ENCODE data around the gene GIPR. TPM values are rescaled to one million over a fixed set of nuclear protein-coding genes. Genes with fewer than 3 reads are reported as not detected.

GIPR gene
- total RNA-seq, 1 donor from 2014 or later: 0.52 TPM

- H3K36me3 ChIP-seq (ENCODE audit: control insufficient read depth in 3 of 3, insufficient read depth in 3 of 3, low read length in 3 of 3): no peaks in the 10 kb centered on the region
- H3K27me3 ChIP-seq (ENCODE audit: control insufficient read depth in 3 of 3, insufficient read depth in 3 of 3, low read length in 3 of 3): peaks cover 0 to 5% (median 0%) of the 10 kb centered on the region in 3 donors
- no peak overlapping the region for H3K4me3 ChIP-seq (ENCODE audit: low read length in 3 of 3)
- H3K9ac ChIP-seq (ENCODE audit: low read depth in 1 of 3, low read length in 3 of 3): no peak overlapping the region
- no peaks in the 10 kb centered on the region for H3K9me3 ChIP-seq (ENCODE audit: control insufficient read depth in 3 of 3, low read length in 3 of 3)
- H3K27ac ChIP-seq (ENCODE audit: low read depth, low read length): no peak overlapping the region
- H3K4me1 ChIP-seq (ENCODE audit: control insufficient read depth in 3 of 3, insufficient read depth in 3 of 3, low read length in 3 of 3): peaks cover 8 to 31% (median 23%) of the 10 kb centered on the region in 3 donors
These were observed 31.1 kb upstream of the GIPR start for GRCh38 chr19:45636902-45637301.

- Histone ChIP-seq H3K4me1 (ENCODE audit: control insufficient read depth in 3 of 3, insufficient read depth in 3 of 3, low read length in 3 of 3) (peaks cover 16 to 31% (median 28%) of the 10 kb centered on the region in 3 donors), H3K4me3 (ENCODE audit: low read length in 3 of 3) (peak overlapping the region in 1 of 3 donors; percentile 78), H3K9ac (ENCODE audit: low read depth in 1 of 3, low read length in 3 of 3) (peak overlapping the region in 1 of 3 donors; percentile 81), H3K27me3 (ENCODE audit: control insufficient read depth in 3 of 3, insufficient read depth in 3 of 3, low read length in 3 of 3) (peaks cover 0 to 5% (median 0%) of the 10 kb centered on the region in 3 donors), H3K36me3 (ENCODE audit: control insufficient read depth in 3 of 3, insufficient read depth in 3 of 3, low read length in 3 of 3) (no peaks in the 10 kb centered on the region), H3K9me3 (ENCODE audit: control insufficient read depth in 3 of 3, low read length in 3 of 3) (no peaks in the 10 kb centered on the region), H3K27ac (ENCODE audit: low read depth, low read length) (no peak overlapping the region)
These were observed 29.9 kb upstream of the GIPR start for GRCh38 chr19:45637890-45638667.

GRCh38 chr19:45638930-45639729 is 28.9 kb upstream of the GIPR start, which contains the start of gene EML2:
EML2 (minus strand) TSS chr19:45639397; CDS start chr19:45639376, 21 bp downstream.
- Histone ChIP-seq H3K4me1 (ENCODE audit: control insufficient read depth in 3 of 3, insufficient read depth in 3 of 3, low read length in 3 of 3) (peaks cover 20 to 35% (median 33%) of the 10 kb centered on the region in 3 donors), H3K27me3 (ENCODE audit: control insufficient read depth in 3 of 3, insufficient read depth in 3 of 3, low read length in 3 of 3) (peaks cover 0 to 10% (median 9%) of the 10 kb centered on the region in 3 donors), H3K4me3 (ENCODE audit: low read length in 3 of 3) (peak within 1 kb of the TSS; percentile 66 to 78 (median 72)), H3K9ac (ENCODE audit: low read depth in 1 of 3, low read length in 3 of 3) (peak within 1 kb of the TSS; percentile 51 to 81 (median 71)), H3K36me3 (ENCODE audit: control insufficient read depth in 3 of 3, insufficient read depth in 3 of 3, low read length in 3 of 3) (no peaks in the 10 kb centered on the region), H3K27ac (ENCODE audit: low read depth, low read length) (no peak within 1 kb of the TSS), H3K9me3 (ENCODE audit: control insufficient read depth in 3 of 3, low read length in 3 of 3) (no peaks in the 10 kb centered on the region)

GRCh38 chr19:45640849-45641273 is 27.2 kb upstream of the GIPR start:
- no peaks in the 10 kb centered on the region for H3K36me3 ChIP-seq (ENCODE audit: control insufficient read depth in 3 of 3, insufficient read depth in 3 of 3, low read length in 3 of 3)
- no peak overlapping the region for H3K27ac ChIP-seq (ENCODE audit: low read depth, low read length)
- H3K4me3 ChIP-seq (ENCODE audit: low read length in 3 of 3): no peak overlapping the region
- peaks cover 20 to 35% (median 33%) of the 10 kb centered on the region in 3 donors for H3K4me1 ChIP-seq (ENCODE audit: control insufficient read depth in 3 of 3, insufficient read depth in 3 of 3, low read length in 3 of 3)
- H3K27me3 ChIP-seq (ENCODE audit: control insufficient read depth in 3 of 3, insufficient read depth in 3 of 3, low read length in 3 of 3): peaks cover 0 to 25% (median 20%) of the 10 kb centered on the region in 3 donors
- H3K9me3 ChIP-seq (ENCODE audit: control insufficient read depth in 3 of 3, low read length in 3 of 3): no peaks in the 10 kb centered on the region
- no peak overlapping the region for H3K9ac ChIP-seq (ENCODE audit: low read depth in 1 of 3, low read length in 3 of 3)

- Histone ChIP-seq H3K27me3 (ENCODE audit: control insufficient read depth in 3 of 3, insufficient read depth in 3 of 3, low read length in 3 of 3) (peaks cover 0 to 31% (median 23%) of the 10 kb centered on the region in 3 donors), H3K27ac (ENCODE audit: low read depth, low read length) (peak overlapping the region; percentile 52), H3K4me1 (ENCODE audit: control insufficient read depth in 3 of 3, insufficient read depth in 3 of 3, low read length in 3 of 3) (peaks cover 24 to 37% (median 33%) of the 10 kb centered on the region in 3 donors), H3K4me3 (ENCODE audit: low read length in 3 of 3) (peak overlapping the region; percentile 55 to 61 (median 60)), H3K36me3 (ENCODE audit: control insufficient read depth in 3 of 3, insufficient read depth in 3 of 3, low read length in 3 of 3) (no peaks in the 10 kb centered on the region), H3K9ac (ENCODE audit: low read depth in 1 of 3, low read length in 3 of 3) (peak overlapping the region in 2 of 3 donors; percentile 66 to 68), H3K9me3 (ENCODE audit: control insufficient read depth in 3 of 3, low read length in 3 of 3) (no peaks in the 10 kb centered on the region)
These were observed 26.5 kb upstream of the GIPR start for GRCh38 chr19:45641274-45642105.

- no peak overlapping the region for H3K27ac ChIP-seq (ENCODE audit: low read depth, low read length)
- peak overlapping the region in 1 of 3 donors; percentile 46 for H3K4me3 ChIP-seq (ENCODE audit: low read length in 3 of 3)
- no peaks in the 10 kb centered on the region for H3K36me3 ChIP-seq (ENCODE audit: control insufficient read depth in 3 of 3, insufficient read depth in 3 of 3, low read length in 3 of 3)
- H3K4me1 ChIP-seq (ENCODE audit: control insufficient read depth in 3 of 3, insufficient read depth in 3 of 3, low read length in 3 of 3): peaks cover 24 to 30% (median 28%) of the 10 kb centered on the region in 3 donors
- no peak overlapping the region for H3K9ac ChIP-seq (ENCODE audit: low read depth in 1 of 3, low read length in 3 of 3)
- no peaks in the 10 kb centered on the region for H3K9me3 ChIP-seq (ENCODE audit: control insufficient read depth in 3 of 3, low read length in 3 of 3)
- peaks cover 0 to 31% (median 23%) of the 10 kb centered on the region in 3 donors for H3K27me3 ChIP-seq (ENCODE audit: control insufficient read depth in 3 of 3, insufficient read depth in 3 of 3, low read length in 3 of 3)
These were observed 24.7 kb upstream of the GIPR start for GRCh38 chr19:45643024-45643926.

- H3K27me3 ChIP-seq (ENCODE audit: control insufficient read depth in 3 of 3, insufficient read depth in 3 of 3, low read length in 3 of 3): peaks cover 0 to 31% (median 23%) of the 10 kb centered on the region in 3 donors
- no peak overlapping the region for H3K4me3 ChIP-seq (ENCODE audit: low read length in 3 of 3)
- H3K9me3 ChIP-seq (ENCODE audit: control insufficient read depth in 3 of 3, low read length in 3 of 3): no peaks in the 10 kb centered on the region
- H3K27ac ChIP-seq (ENCODE audit: low read depth, low read length): no peak overlapping the region
- no peaks in the 10 kb centered on the region for H3K36me3 ChIP-seq (ENCODE audit: control insufficient read depth in 3 of 3, insufficient read depth in 3 of 3, low read length in 3 of 3)
- no peak overlapping the region for H3K9ac ChIP-seq (ENCODE audit: low read depth in 1 of 3, low read length in 3 of 3)
- peaks cover 20 to 23% (median 20%) of the 10 kb centered on the region in 3 donors for H3K4me1 ChIP-seq (ENCODE audit: control insufficient read depth in 3 of 3, insufficient read depth in 3 of 3, low read length in 3 of 3)
These were observed 23.9 kb upstream of the GIPR start for GRCh38 chr19:45643927-45644771.

GRCh38 chr19:45645068-45645630 is 22.9 kb upstream of the GIPR start:
- Histone ChIP-seq H3K4me3 (ENCODE audit: low read length in 3 of 3) (peak overlapping the region in 2 of 3 donors; percentile 40 to 54), H3K4me1 (ENCODE audit: control insufficient read depth in 3 of 3, insufficient read depth in 3 of 3, low read length in 3 of 3) (peaks cover 20 to 23% (median 20%) of the 10 kb centered on the region in 3 donors), H3K36me3 (ENCODE audit: control insufficient read depth in 3 of 3, insufficient read depth in 3 of 3, low read length in 3 of 3) (no peaks in the 10 kb centered on the region), H3K9me3 (ENCODE audit: control insufficient read depth in 3 of 3, low read length in 3 of 3) (no peaks in the 10 kb centered on the region), H3K9ac (ENCODE audit: low read depth in 1 of 3, low read length in 3 of 3) (no peak overlapping the region), H3K27ac (ENCODE audit: low read depth, low read length) (no peak overlapping the region), H3K27me3 (ENCODE audit: control insufficient read depth in 3 of 3, insufficient read depth in 3 of 3, low read length in 3 of 3) (peaks cover 0 to 31% (median 23%) of the 10 kb centered on the region in 3 donors)

Data from skeletal muscle tissue (tissue), 4 donors.